Fibroblast of peridontal ligament (primary cell): ENCODE data around the gene GPC3.
"Not testable (repeated sequence)": the region's sequence is repeated elsewhere in the genome, so short reads cannot be mapped to it uniquely, and the experiment has no call there.

Experiments used
- DNase-seq: peaks from one replicate; pipeline ENCODE4 v3.0.0-alpha.2; 2010; ENCODE audit errors: extremely low read depth

The GPC3 gene

DNA sequence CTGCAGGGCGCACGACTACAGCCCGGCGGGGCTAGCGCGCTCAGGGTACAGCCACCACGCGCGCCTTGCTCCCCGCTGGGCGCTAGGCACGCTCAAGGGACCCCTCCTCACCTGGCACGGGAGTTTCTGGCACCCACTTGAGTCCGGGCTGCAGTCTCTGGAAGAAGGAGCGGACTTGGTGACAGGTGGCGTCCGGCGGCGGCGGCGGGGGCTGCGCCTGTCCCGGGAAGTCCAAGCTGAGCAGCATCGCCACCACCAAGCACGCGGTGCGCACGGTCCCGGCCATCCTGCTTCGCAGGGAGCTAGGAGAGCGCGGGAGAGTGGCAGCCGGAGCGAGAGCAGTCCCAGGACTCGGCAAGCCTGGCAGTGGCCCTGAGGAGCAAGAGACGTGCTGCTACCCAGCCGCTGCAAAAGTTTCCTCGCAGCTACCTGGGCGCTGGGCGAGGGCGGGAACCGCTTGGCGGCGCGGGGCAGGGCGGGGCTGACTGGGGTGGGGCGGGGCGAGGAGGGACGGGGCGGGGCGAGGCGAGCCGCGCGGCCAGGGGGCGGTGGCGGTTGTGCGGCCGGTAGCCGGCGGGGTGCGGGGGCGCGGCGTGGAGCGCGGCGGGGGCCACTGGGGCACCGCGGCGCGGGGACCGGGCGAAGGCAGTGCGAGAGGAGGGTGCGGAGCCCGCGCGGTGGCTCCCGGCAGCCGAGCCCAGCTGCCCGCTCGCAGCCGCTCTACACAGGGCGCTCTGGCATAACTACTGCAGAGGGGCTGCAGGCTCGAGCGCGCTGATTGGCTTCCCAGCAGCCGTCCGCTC, at the start of gene GPC3:
GPC3 (minus strand) TSS at position 431 of the 803 bp plus-strand sequence.
- DNase-seq = peak; percentile 17

DNA sequence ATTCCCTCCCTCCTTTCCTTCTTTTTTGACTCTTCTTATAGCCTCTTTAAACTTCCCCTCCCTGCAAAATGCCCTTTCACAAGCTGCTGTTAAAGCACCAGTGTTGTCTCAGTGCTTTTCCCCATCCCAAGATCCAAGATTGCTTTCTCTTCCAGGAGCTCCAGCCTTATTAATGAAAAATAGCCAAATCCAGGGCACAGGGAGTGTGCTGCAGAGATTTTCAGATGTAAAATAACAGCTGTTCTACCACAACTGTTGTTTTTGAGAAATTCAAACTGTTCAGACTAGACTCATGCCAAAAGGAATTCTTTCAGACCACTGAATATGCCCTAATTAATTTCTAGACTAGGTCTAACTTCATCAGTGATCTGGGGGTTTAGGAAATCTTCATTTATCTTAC, 47.0 kb upstream of the GPC3 start:
- DNase-seq = no peak

DNA sequence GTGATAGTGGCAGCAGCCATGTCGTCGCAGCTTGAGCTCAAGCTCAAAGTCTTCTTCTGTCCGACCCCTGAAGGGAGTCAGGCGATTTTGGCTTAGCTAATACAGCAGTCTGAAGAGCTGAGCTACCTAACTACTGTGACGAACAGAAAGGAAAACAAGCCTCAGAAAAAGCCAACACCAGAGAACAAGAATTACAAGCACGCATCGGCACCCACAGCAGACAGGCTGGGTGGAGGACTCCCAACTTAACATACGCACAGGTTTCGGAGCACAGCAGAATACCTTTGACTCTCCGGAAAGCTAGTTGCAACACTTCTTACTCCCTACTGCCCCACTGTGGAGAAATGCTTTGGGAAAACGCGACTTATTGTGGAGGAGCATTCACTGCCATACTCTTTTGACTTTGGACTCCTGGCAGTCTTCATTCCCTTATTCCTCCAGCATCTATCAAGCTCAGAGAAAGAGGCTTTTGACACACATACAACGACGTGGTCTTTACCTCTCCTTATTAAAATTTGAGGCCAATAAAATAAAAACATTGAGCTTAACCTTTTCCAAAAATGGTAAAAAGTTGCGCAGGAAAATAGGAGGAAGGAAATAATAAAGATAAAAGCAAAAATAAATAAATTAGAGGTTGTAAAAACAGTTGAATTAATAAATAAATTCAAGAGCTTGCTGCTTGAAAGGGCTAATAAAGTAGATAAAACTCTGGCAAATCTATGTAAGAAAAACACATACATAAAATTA, 41.3 kb upstream of the GPC3 start:
- peak; percentile 54 for DNase-seq

DNA sequence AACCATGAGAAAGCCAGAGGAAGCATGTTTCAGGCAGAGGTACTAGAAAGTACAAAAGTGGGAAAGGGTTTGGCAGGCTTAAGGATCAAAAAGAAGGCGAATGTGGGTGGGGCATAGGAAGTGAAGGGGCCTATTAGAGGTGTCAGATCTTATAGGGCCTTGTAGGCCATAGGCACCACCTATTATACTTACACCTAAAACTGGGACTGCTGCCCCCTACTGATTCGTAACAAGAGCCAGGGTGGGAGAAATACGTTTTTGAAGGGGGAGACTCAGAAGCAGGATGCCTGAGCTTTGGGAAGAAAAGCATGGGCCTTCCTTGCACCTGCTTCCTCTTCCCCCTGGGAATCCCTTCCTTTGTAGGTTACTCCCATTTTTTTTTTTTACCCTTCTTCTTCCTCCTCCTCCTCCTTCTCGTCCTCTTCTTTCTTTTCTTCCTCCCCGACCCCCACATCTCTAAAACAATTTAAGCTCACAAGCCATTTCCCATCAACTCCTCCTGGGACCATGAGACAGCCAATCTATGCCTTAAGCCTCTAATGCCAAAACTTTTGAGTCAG, 40.7 kb upstream of the GPC3 start:
- no peak for DNase-seq

DNA sequence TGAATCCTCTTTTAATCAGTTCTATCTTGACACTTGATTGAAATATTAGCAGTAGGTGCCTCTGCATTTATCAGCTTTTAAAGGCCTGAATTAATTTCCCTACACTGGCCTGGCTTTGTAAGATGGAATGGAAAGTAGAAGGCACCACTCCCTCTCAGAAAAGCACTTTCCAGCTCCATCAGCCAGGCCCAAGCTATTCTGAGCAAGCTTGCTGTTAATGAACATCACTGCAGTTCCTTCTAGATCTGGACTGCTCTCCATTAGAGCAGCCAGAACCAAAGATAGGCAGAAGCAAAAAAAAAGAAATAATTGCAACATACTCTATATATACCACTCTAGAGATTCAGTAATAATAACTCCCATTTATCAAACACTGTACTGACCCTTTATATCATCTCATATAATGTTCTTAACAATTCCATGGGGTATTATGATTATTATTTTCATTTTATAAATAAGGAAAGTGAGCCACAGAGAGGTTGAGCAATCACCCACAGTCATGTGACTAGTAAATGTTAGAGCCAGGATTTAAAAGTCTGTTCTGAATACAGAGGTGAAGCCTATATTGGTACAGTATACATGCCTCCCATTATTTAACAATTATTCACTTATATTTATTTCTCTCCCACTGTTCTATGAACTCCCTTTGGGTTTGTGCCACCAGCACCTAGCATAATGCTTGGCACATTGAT, 39.4 kb upstream of the GPC3 start:
- DNase-seq = peak; percentile 2

DNA sequence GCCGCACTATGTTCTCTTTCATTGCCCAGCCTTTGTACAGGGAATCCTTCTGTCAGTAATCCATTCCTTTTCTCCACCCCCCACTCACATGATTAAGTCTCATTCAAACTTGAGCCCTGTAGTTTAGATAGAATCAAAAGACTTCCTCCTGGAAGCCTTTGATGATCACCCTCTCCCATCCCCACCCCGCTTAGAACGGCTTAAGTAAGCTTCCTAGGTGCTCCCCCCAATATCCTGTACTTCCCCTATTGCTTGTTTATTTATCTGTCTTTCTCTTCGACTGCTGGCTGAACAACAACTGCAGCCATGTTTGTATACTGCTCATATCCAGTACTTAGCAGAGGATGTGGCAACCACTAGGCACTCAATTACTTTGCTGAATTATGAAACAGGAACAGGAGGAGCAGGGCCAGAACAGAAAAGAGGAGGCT, 38.5 kb upstream of the GPC3 start:
- DNase-seq = no peak

DNA sequence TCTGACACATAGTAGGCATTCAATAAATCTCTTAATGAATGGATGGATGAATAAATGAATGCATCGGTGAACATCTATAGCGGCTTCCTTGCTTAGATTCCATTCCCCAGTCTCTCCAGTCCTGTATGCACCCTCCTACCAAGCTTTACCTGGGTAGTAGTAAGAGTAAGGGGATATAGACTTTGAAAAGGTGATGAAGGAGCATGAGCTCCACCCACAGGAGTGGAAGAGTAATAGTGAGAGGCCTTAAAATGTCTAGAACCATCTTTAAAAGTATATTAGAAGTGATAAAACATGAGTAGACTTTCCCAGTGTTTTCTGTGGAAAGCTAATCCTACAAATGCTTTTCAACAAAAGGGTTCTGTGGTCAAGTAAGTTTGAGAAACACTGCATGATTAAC, 35.5 kb upstream of the GPC3 start:
- DNase-seq = no peak

DNA sequence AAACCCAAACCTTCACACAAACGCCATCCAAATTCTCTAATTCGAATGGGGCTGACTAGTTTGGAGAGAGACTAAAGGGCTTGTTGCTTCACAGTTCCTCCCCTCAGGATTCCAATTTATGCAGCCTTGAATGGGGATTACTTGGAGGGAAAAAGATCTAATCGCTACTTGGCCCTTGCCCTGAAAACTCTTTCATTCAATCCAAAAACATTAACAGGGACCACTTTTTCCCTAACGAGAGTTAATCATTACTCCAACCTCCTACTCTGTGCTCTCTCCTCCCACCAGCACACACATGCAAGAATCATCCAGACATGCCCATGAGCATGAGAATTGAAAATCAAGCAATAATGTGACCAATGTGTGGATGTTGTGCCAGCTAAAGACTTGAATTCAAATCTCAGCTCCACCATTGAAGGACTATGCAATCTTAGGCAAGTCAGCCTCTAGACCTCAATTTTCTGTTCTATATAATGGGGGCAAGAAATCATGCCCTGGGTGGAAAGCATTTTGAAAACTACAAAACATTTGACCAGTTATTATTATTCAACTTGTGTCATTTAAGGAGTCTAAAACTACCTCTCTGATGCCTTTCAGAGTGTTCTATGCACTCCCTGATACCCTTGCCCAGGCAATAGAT, 34.3 kb upstream of the GPC3 start:
- no peak for DNase-seq

DNA sequence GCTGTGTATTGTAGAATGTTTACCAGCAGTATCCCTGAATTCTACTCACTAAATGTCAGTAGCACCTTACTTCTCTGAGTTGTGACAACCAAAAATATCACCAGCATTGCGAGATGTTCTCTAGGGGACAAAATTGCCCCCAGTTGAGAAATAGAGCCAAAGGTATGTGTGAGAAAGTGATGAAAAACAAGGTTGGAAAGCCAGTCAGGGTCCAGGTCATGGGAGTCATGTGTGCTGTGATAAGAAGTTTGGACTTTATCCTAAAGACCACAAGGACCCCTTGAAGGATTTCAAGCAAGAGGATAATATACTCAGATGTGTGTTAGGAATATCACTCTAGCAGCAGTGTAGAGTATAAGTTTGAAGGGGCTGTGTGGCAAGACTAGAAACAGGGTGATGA, 30.9 kb upstream of the GPC3 start:
- DNase-seq = not testable (repeated sequence)

DNA sequence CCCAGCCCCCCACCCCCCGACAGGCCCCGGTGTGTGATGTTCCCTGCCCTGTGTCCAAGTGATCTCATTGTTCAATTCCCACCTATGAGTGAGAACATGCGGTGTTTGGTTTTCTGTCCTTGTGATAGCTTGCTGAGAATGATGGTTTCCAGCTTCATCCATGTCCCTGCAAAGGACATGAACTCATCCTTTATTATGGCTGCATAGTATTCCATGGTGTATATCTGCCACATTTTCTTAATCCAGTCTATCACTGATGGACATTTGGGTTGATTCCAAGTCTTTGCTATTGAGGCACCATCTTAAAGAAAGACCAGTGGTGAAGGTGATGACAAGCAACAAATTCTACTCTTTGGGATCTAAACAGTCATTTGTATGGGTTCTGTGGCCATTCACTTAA, 30.1 kb upstream of the GPC3 start:
- not testable (repeated sequence) for DNase-seq

DNA sequence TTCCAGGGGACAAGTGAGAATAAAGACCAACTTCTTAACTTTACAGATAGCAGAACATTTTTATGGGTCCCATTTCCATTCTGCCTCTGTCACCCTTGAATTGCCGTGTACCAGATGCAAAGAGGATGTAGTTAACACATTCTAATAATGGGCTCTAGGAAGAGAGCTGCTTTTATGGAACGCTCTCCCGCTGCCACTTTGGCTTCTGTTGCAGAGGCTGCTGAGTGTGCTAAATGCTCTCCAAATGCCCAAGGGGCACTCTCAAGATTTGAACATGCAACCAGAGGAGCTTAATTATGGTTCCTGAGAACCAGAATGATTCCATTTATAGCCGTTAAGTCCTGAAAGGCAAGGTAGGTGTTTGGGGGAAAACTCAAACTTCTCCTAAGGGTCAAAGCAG, 28.1 kb upstream of the GPC3 start:
- DNase-seq = no peak

DNA sequence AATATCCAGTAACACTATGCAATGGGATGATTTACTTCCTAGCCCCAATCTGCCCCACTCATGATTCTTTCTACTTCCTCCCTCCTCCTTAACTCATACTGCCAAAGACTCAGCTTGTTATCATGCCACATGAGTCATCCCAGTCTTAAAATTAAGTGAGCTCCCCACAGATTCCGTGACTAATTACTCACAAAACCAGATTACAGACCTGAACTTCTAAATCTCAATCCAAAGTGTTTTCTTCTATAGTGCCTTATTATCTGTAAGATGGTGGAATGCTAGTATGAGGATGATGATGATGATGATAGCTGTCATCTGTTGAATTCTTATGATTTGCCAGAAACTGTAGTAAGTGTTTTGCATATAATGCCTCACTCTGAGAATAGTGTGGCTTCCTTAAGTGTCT, 27.7 kb upstream of the GPC3 start:
- DNase-seq = peak; percentile 66

DNA sequence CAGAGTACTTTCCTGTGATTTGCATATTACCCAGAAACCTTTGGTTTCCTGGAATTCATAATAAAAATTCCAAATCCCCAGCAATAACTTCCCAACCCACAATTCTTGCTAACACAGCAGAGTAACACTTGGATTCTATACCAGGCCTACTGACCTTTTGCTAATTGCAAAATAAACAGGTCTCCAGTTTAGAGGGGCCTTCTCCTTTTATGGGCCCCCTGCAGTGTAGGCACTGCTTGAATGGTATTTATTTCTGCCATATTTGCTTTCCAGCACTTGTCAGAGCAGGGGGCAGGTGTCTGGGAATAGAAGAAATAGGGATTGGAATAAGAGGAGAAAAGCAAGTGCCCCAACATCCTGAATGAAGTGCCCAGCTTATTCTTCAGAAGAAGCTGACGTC, 25.3 kb upstream of the GPC3 start:
- DNase-seq = no peak

DNA sequence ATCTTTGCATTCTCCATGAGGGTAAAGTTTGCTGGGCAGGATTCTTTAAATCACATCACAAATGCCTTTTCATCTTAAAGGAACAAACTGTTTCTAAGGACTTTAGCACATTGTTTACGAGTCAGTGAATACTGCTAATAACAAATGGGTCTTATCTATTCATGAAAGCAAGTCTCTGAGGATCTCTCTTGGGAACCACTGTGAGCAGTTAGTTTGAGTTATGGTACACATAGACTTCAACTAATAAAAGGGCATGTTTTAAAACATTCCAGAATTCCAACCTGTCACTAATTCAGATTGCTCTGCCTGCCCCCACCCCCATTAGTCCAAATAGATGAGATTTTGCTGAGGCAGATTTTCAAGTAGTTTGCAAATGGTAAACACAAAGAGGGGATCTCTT, 22.3 kb upstream of the GPC3 start:
- DNase-seq = no peak

DNA sequence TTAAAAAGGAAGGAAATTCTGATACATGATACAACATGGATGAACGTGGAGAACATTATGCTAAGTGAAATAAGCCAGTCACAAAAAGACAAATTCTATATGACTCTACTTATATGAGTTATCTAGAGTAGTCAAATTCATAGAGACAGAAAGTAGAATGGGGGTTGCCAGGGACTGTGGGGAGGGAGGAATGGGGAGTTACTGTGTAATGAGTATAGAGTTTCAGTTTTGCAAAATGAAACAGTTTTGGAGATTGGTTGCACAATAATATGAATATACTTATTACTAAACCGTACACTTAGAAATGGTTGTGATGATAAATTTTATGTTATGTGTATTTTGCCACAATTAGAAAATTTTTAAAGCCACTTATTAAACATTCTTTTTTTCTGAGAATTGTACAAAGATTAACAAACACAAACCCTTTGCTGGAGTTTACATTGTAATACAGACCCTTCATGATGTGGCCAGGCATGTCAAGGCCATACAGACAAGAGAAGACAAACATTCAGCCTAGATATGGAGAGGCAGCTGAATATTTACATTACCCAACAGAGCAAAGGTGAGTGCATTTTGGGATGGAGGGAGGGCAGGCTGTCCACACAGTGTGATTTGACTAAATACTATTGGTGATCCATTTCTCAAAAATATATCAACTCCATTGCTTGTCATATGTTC, 21.2 kb upstream of the GPC3 start:
- DNase-seq = peak; percentile 14

DNA sequence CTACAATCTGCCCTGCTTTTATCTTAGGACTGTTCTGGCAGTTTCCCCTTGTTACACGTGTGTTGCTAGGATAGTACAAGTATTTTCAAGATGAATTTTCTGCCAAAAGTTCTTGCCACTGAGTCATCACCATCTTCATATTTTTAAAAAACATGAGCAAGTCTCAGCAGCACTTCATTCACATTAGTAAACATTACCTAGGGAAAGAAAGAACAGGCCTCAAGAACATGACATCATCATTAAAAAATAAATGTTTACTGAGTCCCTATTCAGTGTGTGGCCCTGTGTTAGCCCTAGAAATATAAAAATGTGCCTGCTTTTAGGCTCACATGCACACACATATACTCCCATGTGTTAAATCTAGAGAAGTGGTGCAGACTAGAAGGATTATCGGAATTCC, 18.7 kb upstream of the GPC3 start:
- DNase-seq = peak; percentile 66

DNA sequence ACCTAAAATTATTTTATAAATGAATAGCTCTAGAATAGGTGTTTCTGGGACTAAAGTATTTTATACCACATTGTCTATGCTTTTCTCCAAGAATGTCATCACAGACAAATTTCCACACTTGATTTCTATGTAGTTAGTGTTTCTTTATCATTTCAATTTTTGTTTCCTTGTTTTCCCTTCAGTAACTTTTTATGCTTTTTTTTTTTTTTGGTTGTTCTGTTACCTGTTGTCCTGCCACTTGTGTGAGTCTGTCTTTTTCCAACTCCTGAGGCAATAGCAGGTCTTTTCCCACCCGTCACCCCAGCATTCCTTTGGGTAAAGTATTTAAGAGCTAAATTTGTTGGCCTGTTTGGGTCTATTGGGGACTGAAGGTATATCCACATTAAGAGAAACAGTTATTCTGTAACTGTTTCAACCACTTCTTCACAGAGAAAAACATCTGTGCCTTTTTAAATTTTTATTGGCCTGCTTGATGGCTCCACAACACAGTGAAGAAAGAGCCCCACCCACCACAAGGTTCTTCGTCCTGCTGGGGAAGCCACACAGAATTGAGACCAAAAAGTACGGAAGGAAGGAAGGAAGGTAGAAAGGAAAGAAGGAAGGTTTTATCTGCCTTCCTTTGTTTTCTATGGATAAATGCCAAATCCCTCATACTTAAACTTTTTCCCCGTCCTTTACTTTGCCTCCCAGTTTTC, 17.7 kb upstream of the GPC3 start:
- DNase-seq = no peak

DNA sequence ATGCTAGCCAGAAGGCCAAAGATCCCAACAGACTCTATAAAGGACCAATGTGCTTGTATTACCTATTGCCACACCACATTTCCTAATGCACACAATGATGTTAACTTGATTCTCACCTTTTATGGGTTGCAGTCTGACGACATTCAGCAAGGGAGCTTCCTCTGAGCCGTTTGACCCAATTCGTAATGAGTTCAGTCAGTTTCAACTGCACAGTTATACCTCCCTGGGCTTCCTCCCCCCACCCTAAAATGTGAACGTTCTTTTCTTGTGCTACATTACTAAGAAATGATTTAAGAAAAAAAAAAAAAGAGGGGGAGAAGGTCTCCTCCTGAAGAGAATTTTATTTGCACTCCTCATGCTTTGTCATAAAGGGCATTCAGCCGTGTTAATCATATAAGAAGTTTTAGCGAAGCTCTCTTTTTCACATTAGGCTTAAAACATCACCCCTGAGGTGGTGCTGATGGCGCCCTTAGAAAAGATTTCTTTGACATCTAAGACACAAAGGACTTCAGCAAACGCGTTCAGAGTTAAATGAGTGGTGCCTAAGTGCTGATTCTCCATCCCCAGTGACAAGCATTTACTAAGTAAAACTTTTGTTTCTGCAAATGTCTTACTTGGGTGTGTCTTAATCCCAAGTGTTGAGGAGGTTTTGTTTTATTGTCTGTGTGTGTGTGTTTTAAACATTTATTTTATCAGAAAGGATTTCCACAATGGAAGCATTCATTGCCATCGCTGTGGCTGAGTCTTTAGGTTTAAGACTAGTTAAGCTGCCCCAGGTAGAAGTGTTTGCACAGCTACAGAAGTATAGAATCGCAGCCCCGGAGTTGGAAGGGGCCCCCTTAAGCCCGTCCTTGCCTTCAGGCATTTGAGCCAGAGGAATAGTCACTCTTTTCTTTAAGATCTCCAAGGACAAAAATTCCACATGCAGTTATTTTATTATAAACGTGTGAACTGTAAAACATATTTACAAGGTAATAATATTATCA, 15.2 kb upstream of the GPC3 start:
- no peak for DNase-seq

DNA sequence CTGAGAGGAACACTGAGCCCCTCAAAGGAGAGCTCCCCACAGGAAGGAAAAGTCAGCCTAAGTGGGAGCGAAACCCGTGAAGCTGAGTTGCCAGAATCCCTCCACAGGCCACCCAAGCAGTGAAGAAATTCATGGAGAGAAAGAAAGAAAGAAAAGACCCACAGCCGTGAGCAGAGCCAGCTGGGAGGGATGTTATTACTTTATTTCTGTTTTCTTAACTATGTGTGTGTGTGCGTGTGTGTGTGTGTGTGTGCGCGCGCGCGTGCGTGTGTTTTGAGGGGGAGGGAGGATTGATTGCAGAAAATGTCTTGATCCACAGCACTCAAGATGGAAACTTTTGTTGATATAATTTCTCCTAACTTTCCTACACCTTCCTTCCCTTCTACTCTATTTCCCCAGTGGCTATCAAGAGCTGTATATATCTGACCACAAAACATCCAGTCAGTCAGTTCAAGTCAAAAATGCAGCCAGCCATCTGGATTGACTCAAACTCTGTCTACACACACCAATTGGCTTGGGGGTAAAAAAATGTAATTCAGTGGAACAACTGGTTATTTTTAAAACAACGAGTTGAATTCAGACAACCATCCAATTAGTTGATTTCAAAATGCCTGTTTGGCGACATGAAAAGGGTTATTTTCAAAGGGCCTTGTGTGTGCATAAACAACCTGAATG, 13.8 kb upstream of the GPC3 start:
- peak; percentile 86 for DNase-seq
